Heart left ventricle (tissue), 13 donors: ENCODE results near the gene CDAN1.

Experiments
- CTCF ChIP-seq, 12 donors: fragments of 200-600 bp; sonication (generic) in 4 of 12; IDR thresholded peaks; one replicate each; pipeline versions ENCODE4 v1.5.0 to v1.8.0; 2018 to 2022; ENCODE audit warnings: antibody characterized with exemption in 12 of 12, mild to moderate bottlenecking in 5 of 12
- POLR2A ChIP-seq, 2 donors: fragments of 450-650 bp; IDR thresholded peaks; one replicate each; pipeline ENCODE4 v1.6.1; 2017; ENCODE audit warnings: antibody characterized with exemption in 2 of 2, mild to moderate bottlenecking in 2 of 2, moderate library complexity in 2 of 2
- donor health status: ischemic (EF 13 %, LVEDD 7.1; RV severe dilation, severe dysfunction).
- donor health status: DM: no; HTN: yes; CAD: no.
- donor health status: DM: no; HTN: no; CAD: no.
- donor health status: ischemic (EF 25% LVEDD 6.9; RV normal size, moderate dysfunction).
- donor health status: ischemic (EF 25% LVEDD 5.7; RV mildly dilated, moderate dysfunction).
- donor health status: ischemic (EF 35%, LVEDD 5.7; RV mildly dilated, moderate dysfunction).
- donor health status: nonischemic (EF 11% LVEDD 7.7; RV severe dilation, severe dysfunction).
- donor health status: DM: yes; HTN: yes; CAD: no.
- donor health status: PGD.
- donor health status: ischemic (EF 29% LVEDD 5.4; RV normal size, mild dysfunction).
- donor health status: nonischemic (EF 23%, LVEDD 6.1; RV moderate dilation, normal function).

- no peak for TF ChIP-seq CTCF (IDR thresholded peaks at IDR 0.05)
- TF ChIP-seq POLR2A (IDR thresholded peaks at IDR 0.05), result no peak
Measured at GRCh38 chr15:42733027-42733426, 3.9 kb downstream of the CDAN1 start.
